K562 (cell line): Measurements from ENCODE around the gene LZTFL1. TPM values are rescaled to one million over a fixed set of nuclear protein-coding genes. Genes with fewer than 3 reads are reported as not detected.

Source experiments
- ATAC-seq: fragments of 200-7000 bp; cut with Tn5 transposase; 3 replicates; pipeline ENCODE4 v1.9.1; 2020; ENCODE audit warnings: moderate library complexity
- BruUV-seq: library from RNA; stranded (reverse); fragments of 400-500 nt; replicated peaks from 2 replicates; lab custom pipeline; 2021; lab: Mats Ljungman, UMichigan
- CTCF ChIA-PET: fragments of 300-600 bp; formaldehyde crosslinking; extraction: SDS; loops from one replicate; lab custom pipeline; 2021; ENCODE audit warnings: low intra/inter-chr PET ratio; lab: Yijun Ruan, JAX
- POLR2A ChIA-PET: fragments of 300-600, 350-650 bp; sonication (Branson Sonifier 250); formaldehyde crosslinking; extraction: SDS; loops from one replicate; lab custom pipeline; 2021; ENCODE audit warnings: antibody characterized with exemption, inconsistent platforms; lab: Yijun Ruan, JAX
- DNase-seq, 4 experiments: peaks; one replicate each; pipeline versions ENCODE4 v3.0.0 to v3.0.0-alpha.2; 2011 to 2018; ENCODE audit warnings: low spot score in 3 of 4, mixed read lengths in 3 of 4; ENCODE audit errors: extremely low read depth in 1 of 4
- FAIRE-seq: peaks from 2 replicates; lab custom pipeline; 2011; peaks lifted over from hg19 to GRCh38; lab: Jason Lieb, UNC
- H2AFZ ChIP-seq: 2 replicates; pipeline ENCODE4 v1.6.0; 2011; ENCODE audit warnings: low read depth, low read length, control low read depth, inconsistent platforms
- H3K27ac ChIP-seq: fragments of 200-600 bp; 3 replicates; pipeline ENCODE4 v1.8.0; 2011; ENCODE audit warnings: low read depth, mild to moderate bottlenecking, control low read depth, inconsistent platforms, low read length, moderate library complexity, mixed read lengths; ENCODE audit errors: extremely low read depth
- H3K27me3 ChIP-seq, 2 experiments: fragments of 300-600 bp in 1 of 2; 2 replicates in 1 of 2; 3 replicates in 1 of 2; pipeline versions ENCODE4 v1.6.0 to v1.8.0; 2011; ENCODE audit warnings: inconsistent platforms in 2 of 2, low read length in 2 of 2, mild to moderate bottlenecking in 1 of 2, mixed read lengths in 1 of 2, moderate library complexity in 1 of 2; ENCODE audit not compliant: control insufficient read depth in 2 of 2, insufficient read depth in 2 of 2
- H3K36me3 ChIP-seq: fragments of 300-600 bp; 3 replicates; pipeline ENCODE4 v1.8.0; 2011; ENCODE audit warnings: mild to moderate bottlenecking, low read length, inconsistent platforms; ENCODE audit not compliant: control insufficient read depth, insufficient read depth
- H3K4me1 ChIP-seq, 2 experiments: fragments of 200-600 bp in 1 of 2; replicated peaks in 1 of 2; 2 replicates in 1 of 2; 3 replicates in 1 of 2; pipeline versions ENCODE4 v1.5.1 to v1.8.0; 2011; ENCODE audit warnings: inconsistent platforms in 2 of 2, low read length in 2 of 2, mild to moderate bottlenecking in 1 of 2, mixed read lengths in 1 of 2, moderate library complexity in 1 of 2; ENCODE audit not compliant: control insufficient read depth in 2 of 2, insufficient read depth in 2 of 2
- H3K4me2 ChIP-seq: 2 replicates; pipeline ENCODE4 v1.6.1; 2011; ENCODE audit warnings: low read length, control low read depth, inconsistent platforms, mixed read lengths; ENCODE audit not compliant: insufficient read depth
- H3K4me3 ChIP-seq: fragments of 200-600 bp; sonication (generic), shearing (Covaris generic); 2 replicates; pipeline ENCODE4 v1.5.1; 2016; ENCODE audit warnings: control low read depth, inconsistent platforms
- H3K79me2 ChIP-seq: fragments of 200-600 bp; 3 replicates; pipeline ENCODE4 v1.8.0; 2011; ENCODE audit warnings: low read length, inconsistent platforms; ENCODE audit not compliant: control insufficient read depth, insufficient read depth
- H3K9ac ChIP-seq, 2 experiments: 2 replicates each; pipeline versions ENCODE4 v1.6.0 to v1.6.1; 2011; ENCODE audit warnings: low read depth in 2 of 2, low read length in 2 of 2, control low read depth in 1 of 2, inconsistent platforms in 1 of 2, mild to moderate bottlenecking in 1 of 2, mixed read lengths in 1 of 2; ENCODE audit not compliant: insufficient read depth in 1 of 2
- H3K9me1 ChIP-seq: one replicate; pipeline ENCODE4 v1.6.0; 2011; ENCODE audit warnings: inconsistent platforms, mild to moderate bottlenecking, low read length, moderate library complexity; ENCODE audit not compliant: control insufficient read depth, insufficient read depth
- H3K9me3 ChIP-seq: replicated peaks from 2 replicates; pipeline ENCODE4 v1.5.1; 2011; ENCODE audit warnings: low read depth, low read length, inconsistent platforms; ENCODE audit not compliant: control insufficient read depth, insufficient read depth
- H4K20me1 ChIP-seq: replicated peaks from 2 replicates; pipeline ENCODE4 v1.6.1; 2011; ENCODE audit warnings: low read length, inconsistent platforms, mixed read lengths; ENCODE audit not compliant: control insufficient read depth, insufficient read depth
- HNRNPUL1 ChIP-seq: fragments of 200-400 bp; formaldehyde crosslinking; IDR thresholded peaks from 2 replicates; pipeline ENCODE4 v1.6.1; 2017; ENCODE audit warnings: low read length
- RUNX1 ChIP-seq: sonication (generic); IDR thresholded peaks from 2 replicates; pipeline ENCODE4 v1.6.1; 2016; ENCODE audit warnings: antibody characterized with exemption, low read depth
- ZNF644 ChIP-seq: fragments of 200-800 bp; sonication (Bioruptor generic); IDR thresholded peaks from 2 replicates; pipeline ENCODE4 v1.6.1; 2016; ENCODE audit warnings: low read depth, missing genetic modification characterization, missing compliant biosample characterization
- WGBS: fragments of 100-300 bp; shearing (Covaris generic); methylation state at CpG from one replicate; pipeline ENCODE4 v1.1.6; 2016; ENCODE audit warnings: low coverage, mixed read lengths; ENCODE audit not compliant: insufficient coverage; ENCODE audit errors: missing lambda C conversion rate; 5-methylcytosine and 5-hydroxymethylcytosine counted together
- in situ Hi-C: fragments of 300-500 bp; cut with MboI; formaldehyde crosslinking; loops from 4 replicates; pipeline ENCODE4 v1.15.0; 2018; ENCODE audit warnings: inconsistent platforms, mixed read lengths
- intact Hi-C: fragments of 100-400 bp; cut with micrococcal nuclease; formaldehyde crosslinking; loops from 2 replicates; pipeline ENCODE4 v1.14.2; 2022
- polyA plus RNA-seq, 8 experiments: library from polyadenylated mRNA; depleted of rRNA in 4 of 8; stranded (reverse) in 5 of 8; unstranded in 3 of 8; fragments of >200 nt; fragmentation: Nextera tagmentation in 2 of 8; fragmentation: Illumina TruSeq in 1 of 8; extraction: Ambion mirVana in 2 of 8; extraction: Trizol in 1 of 8; gene quantifications; 2 replicates each; pipeline versions ENCODE4 v1.2.1 to v1.2.3, GENCODE V29; 2011 to 2014; ENCODE audit warnings: inconsistent platforms in 1 of 8, missing spikeins in 1 of 8
- total RNA-seq, 7 experiments: library from RNA; depleted of rRNA in 6 of 7; stranded (reverse); fragments of >200 nt in 6 of 7; fragmentation: Illumina TruSeq in 2 of 7; extraction: Trizol in 2 of 7; gene quantifications; 2 replicates each; pipeline versions ENCODE4 v1.2.1 to v1.2.3, GENCODE V29; 2011 to 2021; ENCODE audit warnings: low replicate concordance in 1 of 7
- TF ChIP-seq, protein P1 (sequence below): fragments of 250-450 bp; sonication (Bioruptor Pico); IDR thresholded peaks from 2 replicates; pipeline ENCODE4 v1.5.0; 2020; ENCODE audit warnings: mild to moderate bottlenecking
- TF ChIP-seq, protein P2 (sequence below): fragments of 450-650 bp; formaldehyde crosslinking; IDR thresholded peaks from 2 replicates; pipeline ENCODE4 v1.4.0; 2020; ENCODE audit warnings: mild to moderate bottlenecking, moderate library complexity
- TF ChIP-seq, protein P3 (sequence below): fragments of 250-450 bp; sonication (Bioruptor Pico); IDR thresholded peaks from 2 replicates; pipeline ENCODE4 v1.4.0; 2020

LZTFL1 gene
- total and polyA plus RNA-seq, 9 of the 15 experiments (the other 6 are each of a cell fraction or from before 2014, with no cell fraction given) = 10.7 to 33.7 (median 15.3) TPM

DNA sequence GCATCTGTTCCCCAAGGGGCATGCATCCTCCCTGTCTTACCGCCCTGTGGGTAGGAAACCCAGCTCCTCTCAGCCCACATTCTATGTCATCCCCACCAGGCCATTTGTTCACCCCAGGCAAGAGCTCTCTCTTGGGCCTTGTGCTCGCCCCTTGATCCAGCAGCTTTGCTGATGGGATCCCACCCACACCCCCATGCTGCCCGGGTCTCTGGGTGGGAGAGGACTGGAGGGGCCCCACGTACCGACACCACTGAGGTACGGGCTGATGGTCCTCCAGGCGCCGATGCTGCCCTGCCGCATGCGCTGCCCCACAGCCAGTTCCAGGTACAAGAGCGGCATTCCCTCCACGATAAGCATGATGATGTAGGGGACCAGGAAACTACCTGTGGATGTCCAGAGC, 60.1 kb downstream of the LZTFL1 start:
- H3K9ac ChIP-seq = no peak overlapping the region
- CTCF ChIA-PET = interaction anchor here (0.6 kb wide), 1 partner anchor 122 kb away, joined by 3 read pairs; no protein-coding TSS in a partner anchor
- H3K79me2 ChIP-seq = no peaks in the 10 kb centered on the region
- H2AFZ ChIP-seq = no peak overlapping the region
- H3K9me1 ChIP-seq = no peaks in the 10 kb centered on the region
- H3K4me3 ChIP-seq = no peak overlapping the region
- no peaks in the 10 kb centered on the region for H3K36me3 ChIP-seq
- H4K20me1 ChIP-seq = no peaks in the 10 kb centered on the region; the same call in none of the 2 replicates
- POLR2A ChIA-PET = interaction anchor here (0.9 kb wide), 2 partner anchors 9 to 13 kb away, joined by 3 read pairs; no protein-coding TSS in a partner anchor
- intact Hi-C loops (no loop called here), in situ Hi-C loops (no loop called here)
- TF ChIP-seq, protein P1, sequence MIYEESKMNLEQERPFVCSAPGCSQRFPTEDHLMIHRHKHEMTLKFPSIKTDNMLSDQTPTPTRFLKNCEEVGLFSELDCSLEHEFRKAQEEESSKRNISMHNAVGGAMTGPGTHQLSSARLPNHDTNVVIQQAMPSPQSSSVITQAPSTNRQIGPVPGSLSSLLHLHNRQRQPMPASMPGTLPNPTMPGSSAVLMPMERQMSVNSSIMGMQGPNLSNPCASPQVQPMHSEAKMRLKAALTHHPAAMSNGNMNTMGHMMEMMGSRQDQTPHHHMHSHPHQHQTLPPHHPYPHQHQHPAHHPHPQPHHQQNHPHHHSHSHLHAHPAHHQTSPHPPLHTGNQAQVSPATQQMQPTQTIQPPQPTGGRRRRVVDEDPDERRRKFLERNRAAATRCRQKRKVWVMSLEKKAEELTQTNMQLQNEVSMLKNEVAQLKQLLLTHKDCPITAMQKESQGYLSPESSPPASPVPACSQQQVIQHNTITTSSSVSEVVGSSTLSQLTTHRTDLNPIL = no peak
- TF ChIP-seq, protein P2, sequence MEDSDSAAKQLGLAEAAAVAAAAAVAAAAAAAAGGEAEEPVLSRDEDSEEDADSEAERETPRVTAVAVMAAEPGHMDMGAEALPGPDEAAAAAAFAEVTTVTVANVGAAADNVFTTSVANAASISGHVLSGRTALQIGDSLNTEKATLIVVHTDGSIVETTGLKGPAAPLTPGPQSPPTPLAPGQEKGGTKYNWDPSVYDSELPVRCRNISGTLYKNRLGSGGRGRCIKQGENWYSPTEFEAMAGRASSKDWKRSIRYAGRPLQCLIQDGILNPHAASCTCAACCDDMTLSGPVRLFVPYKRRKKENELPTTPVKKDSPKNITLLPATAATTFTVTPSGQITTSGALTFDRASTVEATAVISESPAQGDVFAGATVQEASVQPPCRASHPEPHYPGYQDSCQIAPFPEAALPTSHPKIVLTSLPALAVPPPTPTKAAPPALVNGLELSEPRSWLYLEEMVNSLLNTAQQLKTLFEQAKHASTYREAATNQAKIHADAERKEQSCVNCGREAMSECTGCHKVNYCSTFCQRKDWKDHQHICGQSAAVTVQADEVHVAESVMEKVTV (CRISPR knock-in tag) = no peak
- no peak for TF ChIP-seq ZNF644 (tag)
- TF ChIP-seq, protein P3, sequence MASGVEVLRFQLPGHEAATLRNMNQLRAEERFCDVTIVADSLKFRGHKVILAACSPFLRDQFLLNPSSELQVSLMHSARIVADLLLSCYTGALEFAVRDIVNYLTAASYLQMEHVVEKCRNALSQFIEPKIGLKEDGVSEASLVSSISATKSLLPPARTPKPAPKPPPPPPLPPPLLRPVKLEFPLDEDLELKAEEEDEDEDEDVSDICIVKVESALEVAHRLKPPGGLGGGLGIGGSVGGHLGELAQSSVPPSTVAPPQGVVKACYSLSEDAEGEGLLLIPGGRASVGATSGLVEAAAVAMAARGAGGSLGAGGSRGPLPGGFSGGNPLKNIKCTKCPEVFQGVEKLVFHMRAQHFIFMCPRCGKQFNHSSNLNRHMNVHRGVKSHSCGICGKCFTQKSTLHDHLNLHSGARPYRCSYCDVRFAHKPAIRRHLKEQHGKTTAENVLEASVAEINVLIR (CRISPR knock-in tag) = no peak
- TF ChIP-seq RUNX1 = no peak
- no peak for TF ChIP-seq HNRNPUL1
- WGBS = under 1% methylated on average over 12 of the region's 12 CpGs
- ATAC-seq (no peak), DNase-seq (no peak), FAIRE-seq (no peak)
- BruUV-seq = no TSS peak
- H3K4me1 ChIP-seq = peaks cover 0 to 6% of the 10 kb centered on the region in 2 experiments; a peak in 1 of 5 replicates
- H3K27me3 ChIP-seq = peaks cover 27 to 63% of the 10 kb centered on the region in 2 experiments
- no peak overlapping the region for H3K4me2 ChIP-seq
- H3K9me3 ChIP-seq = no peaks in the 10 kb centered on the region
- no peak overlapping the region for H3K27ac ChIP-seq
